HG02798 (cell line): ENCODE data around the gene NGRN.

Experiments used
- ATAC-seq: cut with Tn5 transposase; IDR thresholded peaks from one replicate; pipeline ENCODE4 v1.9.1; 2021; ENCODE audit warnings: mild to moderate bottlenecking; ENCODE audit not compliant: unreplicated experiment, poor library complexity

Gene NGRN

DNA sequence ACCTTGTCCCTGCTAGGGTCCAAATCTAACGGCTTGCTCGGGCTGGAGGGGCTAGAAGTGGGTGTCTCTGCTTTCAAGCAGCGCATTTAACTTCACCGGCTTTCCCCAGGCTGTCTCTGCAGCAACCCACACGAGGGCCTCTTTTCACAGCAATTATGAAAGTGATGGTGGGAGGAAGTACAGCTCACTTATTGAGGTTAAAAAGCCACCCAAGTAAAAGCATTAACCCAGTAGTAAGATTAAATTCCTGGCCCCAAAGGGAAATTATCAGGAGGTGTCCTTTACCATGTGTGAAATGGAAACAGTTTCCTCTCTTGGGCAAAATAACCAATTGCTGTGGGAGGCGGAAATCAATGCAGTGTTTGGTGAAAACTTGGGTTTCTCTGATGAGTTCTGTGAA is 41.1 kb downstream of the NGRN start:
- peak; percentile 75 for ATAC-seq

- ATAC-seq, result no peak
Measured at GRCh38 chr15:90307661-90308060, 42.2 kb downstream of the NGRN start.

- no peak for ATAC-seq
Measured at GRCh38 chr15:90309020-90309419, 43.5 kb downstream of the NGRN start.

GRCh38 chr15:90315278-90315982 is 50.0 kb downstream of the NGRN start:
- ATAC-seq, result no peak

GRCh38 chr15:90316139-90316538 is 50.7 kb downstream of the NGRN start:
- ATAC-seq, result no peak

GRCh38 chr15:90318591-90318990 is 53.1 kb downstream of the NGRN start:
- no peak for ATAC-seq

DNA sequence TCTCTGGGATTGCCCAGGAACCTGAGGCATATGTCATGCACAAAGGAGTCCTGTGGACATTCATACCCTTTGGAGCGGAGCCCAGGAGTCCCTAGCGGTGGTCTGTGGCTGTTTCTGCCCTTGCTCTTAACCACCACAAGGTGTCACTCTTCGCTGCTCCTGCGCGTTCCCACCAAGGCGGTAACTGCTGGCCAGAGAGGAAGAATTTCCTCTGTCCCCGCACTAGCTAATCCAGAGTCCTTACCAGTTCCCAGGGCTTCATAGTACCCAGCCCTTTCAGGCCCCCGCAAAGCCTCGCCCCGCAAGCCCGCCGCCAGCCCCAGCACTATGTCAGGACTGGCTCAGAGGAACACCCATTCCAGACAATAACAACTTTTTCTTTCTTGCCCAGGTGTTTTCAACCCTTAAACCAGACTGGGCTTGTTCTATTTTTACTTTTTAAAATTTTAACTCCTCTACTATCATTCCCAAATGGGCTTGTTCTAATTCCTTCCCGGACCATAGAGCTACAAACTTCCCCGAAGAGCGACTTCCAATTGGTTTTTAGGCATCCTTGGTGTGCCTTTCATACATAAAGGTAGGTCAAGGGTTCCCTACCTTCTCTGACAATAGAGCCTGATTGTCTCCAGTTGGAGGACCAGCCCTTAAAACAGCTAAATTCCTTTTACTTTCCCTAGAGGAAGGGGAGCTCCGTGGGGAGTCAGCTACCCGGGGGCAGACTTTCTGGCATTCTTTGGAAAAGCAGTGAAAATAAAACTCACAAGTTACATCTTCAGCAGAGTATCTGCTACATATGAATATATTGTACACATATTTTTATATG is 54.8 kb downstream of the NGRN start:
- ATAC-seq, result peak; percentile 82

DNA sequence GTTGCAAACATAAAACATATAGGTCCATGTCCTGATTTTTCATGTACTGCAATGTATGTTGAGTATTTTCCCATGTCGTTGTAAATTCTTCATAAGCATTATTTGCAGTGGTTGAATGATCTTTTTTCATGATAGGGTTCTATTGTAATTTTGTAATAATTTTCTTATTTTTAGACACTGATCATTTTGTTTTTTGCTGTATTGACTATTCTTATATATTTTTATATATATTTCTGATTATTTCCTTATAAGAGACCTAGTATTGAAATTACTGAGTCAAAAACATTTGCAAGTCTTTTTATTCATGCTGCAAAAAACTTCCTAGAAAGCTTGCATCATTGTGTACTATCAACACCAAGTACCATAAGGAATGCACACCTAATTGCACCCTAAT is 55.4 kb downstream of the NGRN start:
- no peak for ATAC-seq
